GM23338 (cell line): ENCODE measurements around the gene GIMAP1.

ENCODE experiments used
- CTCF ChIP-seq, 2 experiments: fragments of 200-600 bp in 1 of 2; sonication (generic) in 1 of 2; conservative IDR thresholded peaks; 2 replicates each; pipeline versions ENCODE4 v1.5.1 to v1.6.1; 2016 to 2017; ENCODE audit warnings: antibody characterized with exemption in 2 of 2, low read depth in 2 of 2, mild to moderate bottlenecking in 2 of 2, moderate library complexity in 1 of 2
- EZH2phosphoT487 ChIP-seq: fragments of 200-600 bp; sonication (generic); IDR thresholded peaks from one replicate; pipeline ENCODE4 v1.8.1; 2018; ENCODE audit warnings: antibody characterized with exemption; ENCODE audit not compliant: unreplicated experiment
- ZNF114 ChIP-seq: fragments of 250-450 bp; sonication (Bioruptor Pico); IDR thresholded peaks from 2 replicates; pipeline ENCODE4 v1.5.0; 2020; ENCODE audit warnings: mild to moderate bottlenecking, moderate library complexity
- TF ChIP-seq, protein P1 (sequence below): IDR thresholded peaks from one replicate; pipeline ENCODE4 v1.6.1; 2018; ENCODE audit warnings: antibody characterized with exemption; ENCODE audit not compliant: unreplicated experiment
- TF ChIP-seq, protein P2 (sequence below): fragments of 250-450 bp; sonication (Bioruptor Pico); IDR thresholded peaks from 2 replicates; pipeline ENCODE4 v1.5.0; 2020; ENCODE audit warnings: mild to moderate bottlenecking, moderate library complexity

- TF ChIP-seq, protein P1, sequence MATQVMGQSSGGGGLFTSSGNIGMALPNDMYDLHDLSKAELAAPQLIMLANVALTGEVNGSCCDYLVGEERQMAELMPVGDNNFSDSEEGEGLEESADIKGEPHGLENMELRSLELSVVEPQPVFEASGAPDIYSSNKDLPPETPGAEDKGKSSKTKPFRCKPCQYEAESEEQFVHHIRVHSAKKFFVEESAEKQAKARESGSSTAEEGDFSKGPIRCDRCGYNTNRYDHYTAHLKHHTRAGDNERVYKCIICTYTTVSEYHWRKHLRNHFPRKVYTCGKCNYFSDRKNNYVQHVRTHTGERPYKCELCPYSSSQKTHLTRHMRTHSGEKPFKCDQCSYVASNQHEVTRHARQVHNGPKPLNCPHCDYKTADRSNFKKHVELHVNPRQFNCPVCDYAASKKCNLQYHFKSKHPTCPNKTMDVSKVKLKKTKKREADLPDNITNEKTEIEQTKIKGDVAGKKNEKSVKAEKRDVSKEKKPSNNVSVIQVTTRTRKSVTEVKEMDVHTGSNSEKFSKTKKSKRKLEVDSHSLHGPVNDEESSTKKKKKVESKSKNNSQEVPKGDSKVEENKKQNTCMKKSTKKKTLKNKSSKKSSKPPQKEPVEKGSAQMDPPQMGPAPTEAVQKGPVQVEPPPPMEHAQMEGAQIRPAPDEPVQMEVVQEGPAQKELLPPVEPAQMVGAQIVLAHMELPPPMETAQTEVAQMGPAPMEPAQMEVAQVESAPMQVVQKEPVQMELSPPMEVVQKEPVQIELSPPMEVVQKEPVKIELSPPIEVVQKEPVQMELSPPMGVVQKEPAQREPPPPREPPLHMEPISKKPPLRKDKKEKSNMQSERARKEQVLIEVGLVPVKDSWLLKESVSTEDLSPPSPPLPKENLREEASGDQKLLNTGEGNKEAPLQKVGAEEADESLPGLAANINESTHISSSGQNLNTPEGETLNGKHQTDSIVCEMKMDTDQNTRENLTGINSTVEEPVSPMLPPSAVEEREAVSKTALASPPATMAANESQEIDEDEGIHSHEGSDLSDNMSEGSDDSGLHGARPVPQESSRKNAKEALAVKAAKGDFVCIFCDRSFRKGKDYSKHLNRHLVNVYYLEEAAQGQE, result no peak
- TF ChIP-seq EZH2phosphoT487 (no peak), CTCF (conservative IDR thresholded peaks at IDR 0.05; ENCODE audit: low read depth in 2 of 2) (no peak), ZNF114 (CRISPR knock-in tag) (no peak)
- TF ChIP-seq, protein P2, sequence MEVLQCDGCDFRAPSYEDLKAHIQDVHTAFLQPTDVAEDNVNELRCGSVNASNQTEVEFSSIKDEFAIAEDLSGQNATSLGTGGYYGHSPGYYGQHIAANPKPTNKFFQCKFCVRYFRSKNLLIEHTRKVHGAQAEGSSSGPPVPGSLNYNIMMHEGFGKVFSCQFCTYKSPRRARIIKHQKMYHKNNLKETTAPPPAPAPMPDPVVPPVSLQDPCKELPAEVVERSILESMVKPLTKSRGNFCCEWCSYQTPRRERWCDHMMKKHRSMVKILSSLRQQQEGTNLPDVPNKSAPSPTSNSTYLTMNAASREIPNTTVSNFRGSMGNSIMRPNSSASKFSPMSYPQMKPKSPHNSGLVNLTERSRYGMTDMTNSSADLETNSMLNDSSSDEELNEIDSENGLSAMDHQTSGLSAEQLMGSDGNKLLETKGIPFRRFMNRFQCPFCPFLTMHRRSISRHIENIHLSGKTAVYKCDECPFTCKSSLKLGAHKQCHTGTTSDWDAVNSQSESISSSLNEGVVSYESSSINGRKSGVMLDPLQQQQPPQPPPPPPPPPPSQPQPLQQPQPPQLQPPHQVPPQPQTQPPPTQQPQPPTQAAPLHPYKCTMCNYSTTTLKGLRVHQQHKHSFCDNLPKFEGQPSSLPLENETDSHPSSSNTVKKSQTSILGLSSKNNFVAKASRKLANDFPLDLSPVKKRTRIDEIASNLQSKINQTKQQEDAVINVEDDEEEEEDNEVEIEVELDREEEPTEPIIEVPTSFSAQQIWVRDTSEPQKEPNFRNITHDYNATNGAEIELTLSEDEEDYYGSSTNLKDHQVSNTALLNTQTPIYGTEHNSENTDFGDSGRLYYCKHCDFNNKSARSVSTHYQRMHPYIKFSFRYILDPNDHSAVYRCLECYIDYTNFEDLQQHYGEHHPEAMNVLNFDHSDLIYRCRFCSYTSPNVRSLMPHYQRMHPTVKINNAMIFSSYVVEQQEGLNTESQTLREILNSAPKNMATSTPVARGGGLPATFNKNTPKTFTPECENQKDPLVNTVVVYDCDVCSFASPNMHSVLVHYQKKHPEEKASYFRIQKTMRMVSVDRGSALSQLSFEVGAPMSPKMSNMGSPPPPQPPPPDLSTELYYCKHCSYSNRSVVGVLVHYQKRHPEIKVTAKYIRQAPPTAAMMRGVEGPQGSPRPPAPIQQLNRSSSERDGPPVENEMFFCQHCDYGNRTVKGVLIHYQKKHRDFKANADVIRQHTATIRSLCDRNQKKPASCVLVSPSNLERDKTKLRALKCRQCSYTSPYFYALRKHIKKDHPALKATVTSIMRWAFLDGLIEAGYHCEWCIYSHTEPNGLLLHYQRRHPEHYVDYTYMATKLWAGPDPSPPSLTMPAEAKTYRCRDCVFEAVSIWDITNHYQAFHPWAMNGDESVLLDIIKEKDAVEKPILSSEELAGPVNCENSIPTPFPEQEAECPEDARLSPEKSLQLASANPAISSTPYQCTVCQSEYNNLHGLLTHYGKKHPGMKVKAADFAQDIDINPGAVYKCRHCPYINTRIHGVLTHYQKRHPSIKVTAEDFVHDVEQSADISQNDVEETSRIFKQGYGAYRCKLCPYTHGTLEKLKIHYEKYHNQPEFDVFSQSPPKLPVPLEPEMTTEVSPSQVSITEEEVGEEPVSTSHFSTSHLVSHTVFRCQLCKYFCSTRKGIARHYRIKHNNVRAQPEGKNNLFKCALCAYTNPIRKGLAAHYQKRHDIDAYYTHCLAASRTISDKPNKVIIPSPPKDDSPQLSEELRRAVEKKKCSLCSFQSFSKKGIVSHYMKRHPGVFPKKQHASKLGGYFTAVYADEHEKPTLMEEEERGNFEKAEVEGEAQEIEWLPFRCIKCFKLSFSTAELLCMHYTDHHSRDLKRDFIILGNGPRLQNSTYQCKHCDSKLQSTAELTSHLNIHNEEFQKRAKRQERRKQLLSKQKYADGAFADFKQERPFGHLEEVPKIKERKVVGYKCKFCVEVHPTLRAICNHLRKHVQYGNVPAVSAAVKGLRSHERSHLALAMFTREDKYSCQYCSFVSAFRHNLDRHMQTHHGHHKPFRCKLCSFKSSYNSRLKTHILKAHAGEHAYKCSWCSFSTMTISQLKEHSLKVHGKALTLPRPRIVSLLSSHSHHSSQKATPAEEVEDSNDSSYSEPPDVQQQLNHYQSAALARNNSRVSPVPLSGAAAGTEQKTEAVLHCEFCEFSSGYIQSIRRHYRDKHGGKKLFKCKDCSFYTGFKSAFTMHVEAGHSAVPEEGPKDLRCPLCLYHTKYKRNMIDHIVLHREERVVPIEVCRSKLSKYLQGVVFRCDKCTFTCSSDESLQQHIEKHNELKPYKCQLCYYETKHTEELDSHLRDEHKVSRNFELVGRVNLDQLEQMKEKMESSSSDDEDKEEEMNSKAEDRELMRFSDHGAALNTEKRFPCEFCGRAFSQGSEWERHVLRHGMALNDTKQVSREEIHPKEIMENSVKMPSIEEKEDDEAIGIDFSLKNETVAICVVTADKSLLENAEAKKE (CRISPR knock-in tag), result no peak
Measured at GRCh38 chr7:150695654-150696053, 20.8 kb upstream of the GIMAP1 start.
